GM19043 (cell line): ENCODE measurements around the gene REV1.
A peak's percentile ranks its signal among the peaks of the same experiment; 100 is the strongest.

Experiments used
- ATAC-seq: cut with Tn5 transposase; IDR thresholded peaks from one replicate; pipeline ENCODE4 v1.9.1; 2021; ENCODE audit warnings: low read depth; ENCODE audit not compliant: unreplicated experiment

REV1 gene

GRCh38 chr2:99406137-99406536 lies 83.7 kb downstream of the REV1 start:
- ATAC-seq, result no peak

- ATAC-seq, result no peak
Measured at GRCh38 chr2:99404797-99405669, 84.8 kb downstream of the REV1 start.

GRCh38 chr2:99404039-99404796 lies 85.6 kb downstream of the REV1 start:
- no peak for ATAC-seq

GRCh38 chr2:99403524-99403923 lies 86.3 kb downstream of the REV1 start:
- ATAC-seq, result no peak

- no peak for ATAC-seq
Measured at GRCh38 chr2:99403084-99403483, 86.7 kb downstream of the REV1 start.

GRCh38 chr2:99401841-99402240 lies 88.0 kb downstream of the REV1 start:
- ATAC-seq, result no peak

- no peak for ATAC-seq
Measured at GRCh38 chr2:99399795-99400194, 90.0 kb downstream of the REV1 start.

GRCh38 chr2:99399063-99399462 lies 90.8 kb downstream of the REV1 start:
- no peak for ATAC-seq

- ATAC-seq, result no peak
Measured at GRCh38 chr2:99398303-99398702, 91.5 kb downstream of the REV1 start.

- no peak for ATAC-seq
Measured at GRCh38 chr2:99397266-99397920, 92.4 kb downstream of the REV1 start.

GRCh38 chr2:99395589-99396130 lies 94.2 kb downstream of the REV1 start:
- no peak for ATAC-seq

- ATAC-seq, result no peak
Measured at GRCh38 chr2:99389946-99390345, 99.9 kb downstream of the REV1 start.

- no peak for ATAC-seq
Measured at GRCh38 chr2:99389371-99389770, 100.4 kb downstream of the REV1 start.

GRCh38 chr2:99388892-99389291 lies 100.9 kb downstream of the REV1 start:
- no peak for ATAC-seq

- no peak for ATAC-seq
Measured at GRCh38 chr2:99386011-99386410, 103.8 kb downstream of the REV1 start.

- ATAC-seq, result no peak
Measured at GRCh38 chr2:99382143-99382542, 107.7 kb downstream of the REV1 start.

GRCh38 chr2:99380376-99381010 lies 109.3 kb downstream of the REV1 start:
- ATAC-seq, result peak; percentile 71

- no peak for ATAC-seq
Measured at GRCh38 chr2:99377879-99378278, 111.9 kb downstream of the REV1 start.

GRCh38 chr2:99376254-99376864 lies 113.5 kb downstream of the REV1 start:
- no peak for ATAC-seq

- ATAC-seq, result no peak
Measured at GRCh38 chr2:99374747-99375146, 115.1 kb downstream of the REV1 start.
